HG03342 (cell line): ENCODE results near the gene PDE7B.
A peak's percentile ranks its signal among the peaks of the same experiment; 100 is the strongest.

ENCODE experiments used
- ATAC-seq: cut with Tn5 transposase; IDR thresholded peaks from one replicate; pipeline ENCODE4 v1.9.1; 2021; ENCODE audit warnings: mild to moderate bottlenecking, moderate library complexity; ENCODE audit not compliant: unreplicated experiment

PDE7B gene

DNA sequence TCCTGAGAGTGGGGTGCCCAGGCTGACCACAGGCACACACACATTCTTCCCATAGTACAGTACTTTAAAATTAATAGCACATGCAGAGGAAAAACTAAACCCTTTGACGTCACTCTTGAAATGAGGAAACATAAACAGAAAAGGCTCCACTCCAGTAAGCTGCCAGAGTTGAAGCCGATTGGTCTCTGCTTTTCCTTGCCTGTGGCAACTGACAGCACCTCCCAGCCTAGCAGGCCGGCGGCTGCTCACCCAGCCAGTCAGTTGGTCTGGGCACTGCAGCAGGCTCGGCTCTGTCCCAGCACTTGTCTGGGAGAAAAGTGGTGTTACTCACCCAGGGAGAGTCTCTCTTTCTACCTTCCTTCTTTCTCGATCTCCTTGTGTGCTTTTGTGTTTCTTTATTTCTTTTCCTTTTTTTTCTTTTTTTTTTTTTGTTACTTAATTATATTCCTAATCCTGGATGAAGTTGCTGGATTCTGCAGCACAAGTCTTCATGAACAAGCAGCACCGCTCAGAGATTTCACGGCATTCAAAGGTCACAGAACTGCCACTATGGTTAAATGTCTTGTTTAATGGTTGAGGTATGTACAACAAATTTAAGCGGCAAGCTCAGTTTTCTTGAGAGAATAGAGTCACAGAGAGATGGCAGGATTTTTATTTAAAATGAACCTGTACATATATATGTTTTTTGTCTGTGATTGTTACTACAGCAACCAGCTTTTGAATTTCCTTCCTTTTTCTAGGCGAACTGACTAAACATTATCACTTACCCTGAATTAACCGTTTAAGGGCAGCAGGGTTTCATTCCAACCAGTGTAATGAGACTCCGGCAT, at the start of gene PDE7B:
TSS of gene PDE7B (plus strand) at position 260 of the 830 bp plus-strand sequence.
- peak; percentile 91 for ATAC-seq

- no peak for ATAC-seq
Observed at GRCh38 chr6:135801755-135802465, 49.6 kb upstream of the PDE7B start.

DNA sequence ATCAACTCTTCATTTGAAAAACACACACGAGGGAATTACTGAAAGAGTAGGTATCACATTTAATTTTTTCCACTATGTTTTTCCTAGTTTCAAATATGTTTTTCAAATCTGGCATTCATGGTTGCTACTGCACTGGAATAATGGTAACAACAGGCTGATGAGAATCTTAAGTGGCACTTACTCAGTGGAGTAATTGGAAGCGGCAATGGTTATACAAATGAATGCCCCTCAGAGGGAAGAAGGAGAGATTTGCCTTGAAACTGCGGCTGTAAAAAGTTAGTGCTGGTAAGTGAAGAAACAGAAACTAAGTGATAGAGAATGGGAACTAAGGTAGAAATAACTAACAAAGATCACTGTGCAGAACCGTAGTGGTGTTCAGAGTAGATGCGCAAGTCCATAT, 41.0 kb upstream of the PDE7B start:
- no peak for ATAC-seq

- no peak for ATAC-seq
Observed at GRCh38 chr6:135811170-135811569, 40.3 kb upstream of the PDE7B start.

DNA sequence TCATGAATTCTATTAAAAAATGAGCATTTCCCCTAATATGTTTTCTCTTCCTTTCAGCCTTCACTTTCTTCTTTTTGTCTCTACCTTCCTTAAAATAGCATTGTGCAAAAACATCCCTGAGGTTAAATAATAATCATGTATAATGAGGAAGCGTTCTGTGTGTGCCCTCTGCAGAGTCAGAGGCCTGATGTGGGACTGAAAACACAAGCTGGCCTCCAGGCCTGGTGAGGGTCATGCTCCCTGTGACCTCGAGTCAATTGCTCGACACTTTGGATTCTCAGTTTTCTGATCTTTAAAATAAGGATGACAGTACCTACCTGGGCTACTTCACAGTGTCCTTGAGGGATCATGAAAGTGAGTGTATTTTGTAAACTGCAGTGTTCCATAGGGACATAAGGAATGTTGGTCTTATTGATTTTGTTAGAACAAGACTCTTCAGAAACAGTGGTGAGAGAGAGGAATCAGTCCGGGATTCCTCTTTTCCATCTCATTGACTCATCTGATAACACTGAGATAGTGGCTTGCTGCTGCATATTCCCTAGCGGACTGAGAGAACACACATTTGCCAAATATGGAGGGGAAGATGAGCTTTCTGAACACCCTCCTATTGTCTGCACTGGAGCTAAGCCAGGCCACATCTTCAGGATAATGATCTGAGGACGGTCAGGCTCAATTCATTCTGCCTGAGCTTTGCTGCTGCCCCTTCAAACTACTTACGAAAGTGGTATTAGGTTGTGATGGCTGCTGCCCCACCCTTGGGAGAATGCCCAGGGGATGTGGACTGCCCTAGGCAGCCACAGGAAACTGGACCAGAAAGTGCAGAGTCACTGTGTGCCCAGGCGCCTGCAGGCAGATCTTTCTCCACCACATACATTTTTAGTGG, 39.6 kb upstream of the PDE7B start:
- ATAC-seq: no peak

DNA sequence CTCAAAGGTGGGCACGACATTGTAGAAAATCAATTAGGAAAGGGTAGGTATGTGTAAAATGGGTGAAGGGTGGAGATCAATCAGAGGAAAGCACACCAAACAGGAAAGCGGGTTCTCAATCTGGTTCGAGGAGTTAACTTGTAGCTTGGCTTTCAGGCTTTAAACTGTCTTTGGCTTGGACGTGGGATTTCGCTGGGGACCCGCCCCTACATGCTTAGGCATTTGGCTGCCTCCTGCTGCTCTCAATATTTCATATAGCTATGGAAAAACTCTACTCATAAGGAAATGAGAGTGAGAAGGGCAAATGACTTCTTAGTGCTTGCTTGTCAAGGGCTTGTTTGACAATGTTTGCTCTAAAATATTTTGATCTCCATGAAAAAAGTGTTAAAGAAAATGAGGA, 38.1 kb upstream of the PDE7B start:
- no peak for ATAC-seq

- ATAC-seq: no peak
Observed at GRCh38 chr6:135814043-135814442, 37.5 kb upstream of the PDE7B start.

DNA sequence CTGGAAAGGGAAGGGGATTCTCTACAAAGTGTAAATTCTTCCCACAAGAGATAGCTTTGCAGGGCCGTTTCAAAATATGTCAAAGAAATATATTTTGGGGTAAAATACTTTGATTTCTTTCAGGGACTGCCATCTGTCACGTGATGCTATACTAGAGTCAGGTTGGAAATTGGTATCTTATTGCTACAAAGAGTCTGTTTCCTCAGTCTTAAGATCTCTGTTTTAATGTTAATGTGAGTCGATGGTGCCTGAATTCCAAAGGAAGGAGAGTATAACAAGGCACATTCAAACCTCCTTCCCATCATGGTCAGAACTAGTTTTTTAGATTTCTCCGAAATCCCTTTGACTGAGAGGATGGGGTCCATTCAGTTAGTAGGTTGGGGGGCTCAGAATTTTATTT, 36.3 kb upstream of the PDE7B start:
- no peak for ATAC-seq

DNA sequence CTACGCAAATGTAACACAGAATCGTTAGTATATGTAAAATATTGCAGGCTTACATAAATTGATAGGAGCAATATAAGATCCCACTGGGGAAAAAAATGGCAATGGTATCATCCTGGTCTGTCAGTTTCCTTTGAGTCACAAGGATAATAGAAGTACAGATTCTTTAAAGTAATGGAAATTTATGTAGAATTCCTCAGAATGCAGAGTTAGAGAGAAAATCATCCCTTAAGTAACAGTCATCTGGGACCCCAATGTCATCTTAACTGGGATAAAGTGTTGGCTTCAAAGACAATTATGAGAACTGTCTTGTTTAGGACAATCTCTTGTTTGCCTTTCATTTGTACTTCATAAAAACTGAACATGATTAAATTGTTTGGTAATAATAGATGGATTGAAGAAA, 34.5 kb upstream of the PDE7B start:
- ATAC-seq: no peak

GRCh38 chr6:135819665-135820064, 31.8 kb upstream of the PDE7B start:
- no peak for ATAC-seq

DNA sequence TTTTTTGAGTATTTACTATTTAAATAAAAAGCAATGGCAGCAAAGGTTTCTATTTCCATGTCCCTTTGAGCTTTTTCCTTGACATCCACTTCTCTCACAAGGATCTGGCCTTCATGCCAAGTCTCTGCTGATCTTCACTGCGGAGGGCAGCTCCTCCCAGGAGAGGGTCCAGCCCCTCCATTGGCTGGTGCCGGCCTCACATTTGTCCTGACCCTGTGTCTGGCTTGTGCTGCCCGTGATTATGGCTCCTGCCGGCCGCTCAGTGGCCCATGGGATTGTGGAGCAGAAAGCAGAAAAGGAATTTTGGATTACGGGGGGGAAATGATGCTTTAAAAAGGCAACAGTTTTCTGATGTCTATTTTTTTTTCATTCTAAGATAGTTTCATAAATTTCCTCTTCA, 31.2 kb upstream of the PDE7B start:
- no peak for ATAC-seq

DNA sequence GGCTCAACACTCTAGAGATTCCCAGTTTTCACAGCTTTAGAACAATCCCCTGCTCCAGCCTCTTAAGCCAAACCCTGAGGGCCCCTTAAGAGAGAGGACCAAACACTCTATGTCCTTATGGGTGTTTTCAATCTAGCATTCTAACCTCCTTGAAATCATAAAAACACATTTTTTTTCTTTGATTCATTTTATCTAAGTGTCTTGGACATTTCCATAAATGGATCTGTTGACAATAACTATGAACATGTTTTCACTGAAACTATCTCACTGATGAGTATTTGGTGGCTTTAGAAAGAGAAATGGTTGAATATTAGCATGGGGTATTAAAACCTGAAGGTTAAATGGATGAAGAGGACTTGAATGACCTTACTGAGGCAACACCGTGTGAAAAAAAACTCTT, 27.6 kb upstream of the PDE7B start:
- no peak for ATAC-seq

DNA sequence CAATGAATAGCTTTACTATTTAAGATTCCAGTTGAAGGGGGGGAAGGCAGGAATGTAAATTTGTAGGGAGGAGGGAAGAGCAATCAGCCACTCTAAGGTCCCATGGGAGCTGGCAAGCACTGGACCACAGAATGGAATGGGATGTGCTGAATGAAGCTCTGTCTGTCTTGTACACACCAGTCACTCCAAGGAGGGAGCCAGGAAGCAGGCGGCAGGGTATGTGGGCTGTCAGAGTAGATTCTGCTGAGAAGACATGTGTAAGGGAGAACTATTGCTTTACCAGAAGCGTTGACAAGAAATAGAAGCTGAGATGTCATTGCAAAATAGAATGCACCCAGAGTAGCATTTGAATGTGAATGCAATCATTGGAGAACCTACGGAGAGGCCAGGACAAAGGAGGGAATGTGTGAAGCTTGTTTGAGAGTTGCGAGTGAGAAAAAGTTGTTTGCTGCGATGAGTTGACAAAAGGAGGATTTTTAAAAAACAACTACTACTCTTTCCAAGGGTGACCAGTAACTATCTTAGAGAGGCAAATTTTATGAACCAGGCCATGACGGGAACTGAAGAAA, 25.2 kb upstream of the PDE7B start:
- ATAC-seq: no peak

DNA sequence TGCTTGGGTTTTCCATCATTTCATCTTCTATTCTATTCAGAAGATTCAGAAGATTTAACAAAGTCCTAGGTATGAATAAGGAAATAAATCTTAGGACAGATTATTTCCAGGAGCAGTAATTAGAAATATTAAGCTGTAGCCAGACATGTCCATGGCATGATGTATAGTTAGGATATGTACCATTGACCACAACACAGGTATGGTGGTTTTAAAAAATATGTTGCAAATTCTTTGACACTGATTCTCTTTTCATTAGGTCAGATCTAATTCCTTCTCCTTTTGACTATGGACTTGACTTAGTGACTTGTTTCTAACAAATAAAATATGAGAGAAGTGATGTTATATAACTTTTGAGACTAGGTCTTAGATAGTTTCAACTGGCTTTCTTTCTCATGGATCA, 23.5 kb upstream of the PDE7B start:
- no peak for ATAC-seq

GRCh38 chr6:135830452-135830881, 21.0 kb upstream of the PDE7B start:
- ATAC-seq: no peak

DNA sequence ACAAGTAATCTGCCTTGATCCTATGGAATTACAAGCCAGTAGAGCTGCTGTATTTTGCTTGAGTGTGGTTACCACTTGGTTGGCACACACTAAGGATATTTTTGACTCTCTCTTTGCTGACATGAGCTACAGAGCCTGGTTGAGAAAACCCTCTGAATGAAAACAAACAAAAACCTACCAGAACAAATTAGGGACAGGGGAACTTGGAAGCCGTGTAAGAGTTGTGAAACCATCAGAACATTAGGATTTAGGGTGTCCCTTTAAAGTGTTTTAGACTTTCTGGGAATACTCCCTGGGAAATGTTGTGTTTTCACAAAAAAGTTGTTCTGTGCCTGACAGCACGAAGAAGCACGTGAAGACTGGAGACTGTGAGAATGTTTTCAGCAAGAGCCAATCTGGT, 20.5 kb upstream of the PDE7B start:
- no peak for ATAC-seq

DNA sequence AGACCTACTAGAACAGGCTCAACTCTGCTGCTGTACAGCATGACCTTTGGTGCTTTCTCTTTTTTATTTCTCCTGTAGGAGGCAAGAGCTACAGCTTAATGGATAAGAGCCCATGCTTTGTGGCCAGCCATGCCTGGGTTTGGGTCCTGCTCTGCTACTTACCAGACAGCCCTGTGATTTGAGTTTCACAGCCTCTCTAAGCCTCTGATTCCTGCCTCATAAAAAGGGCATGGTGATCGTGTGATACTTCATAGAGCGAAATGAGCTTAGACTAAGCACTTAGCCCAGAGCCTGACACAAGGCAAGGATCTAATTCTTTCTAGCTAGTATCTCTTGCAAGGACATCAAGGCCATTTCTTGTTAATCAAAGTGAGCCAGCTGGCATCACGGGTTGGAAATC, 19.3 kb upstream of the PDE7B start:
- ATAC-seq: no peak

DNA sequence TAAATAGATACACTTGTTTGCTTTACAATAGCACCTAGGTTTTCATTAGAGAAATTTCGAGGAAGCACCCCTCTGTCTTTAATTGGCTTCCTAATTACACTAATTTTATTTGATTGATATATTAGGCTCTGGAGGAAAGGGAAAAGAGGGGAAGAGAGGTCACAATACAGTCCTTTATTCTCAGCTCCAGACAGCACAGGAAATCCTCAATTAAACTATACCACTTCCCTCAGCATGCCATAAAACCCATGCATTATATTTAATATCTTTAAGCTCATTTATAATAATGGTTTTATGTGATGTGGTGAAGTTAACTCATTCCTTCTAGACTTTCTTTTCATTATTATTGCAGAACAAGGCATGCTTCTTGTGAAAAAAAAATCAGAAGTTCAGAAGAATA, 17.7 kb upstream of the PDE7B start:
- ATAC-seq: no peak

DNA sequence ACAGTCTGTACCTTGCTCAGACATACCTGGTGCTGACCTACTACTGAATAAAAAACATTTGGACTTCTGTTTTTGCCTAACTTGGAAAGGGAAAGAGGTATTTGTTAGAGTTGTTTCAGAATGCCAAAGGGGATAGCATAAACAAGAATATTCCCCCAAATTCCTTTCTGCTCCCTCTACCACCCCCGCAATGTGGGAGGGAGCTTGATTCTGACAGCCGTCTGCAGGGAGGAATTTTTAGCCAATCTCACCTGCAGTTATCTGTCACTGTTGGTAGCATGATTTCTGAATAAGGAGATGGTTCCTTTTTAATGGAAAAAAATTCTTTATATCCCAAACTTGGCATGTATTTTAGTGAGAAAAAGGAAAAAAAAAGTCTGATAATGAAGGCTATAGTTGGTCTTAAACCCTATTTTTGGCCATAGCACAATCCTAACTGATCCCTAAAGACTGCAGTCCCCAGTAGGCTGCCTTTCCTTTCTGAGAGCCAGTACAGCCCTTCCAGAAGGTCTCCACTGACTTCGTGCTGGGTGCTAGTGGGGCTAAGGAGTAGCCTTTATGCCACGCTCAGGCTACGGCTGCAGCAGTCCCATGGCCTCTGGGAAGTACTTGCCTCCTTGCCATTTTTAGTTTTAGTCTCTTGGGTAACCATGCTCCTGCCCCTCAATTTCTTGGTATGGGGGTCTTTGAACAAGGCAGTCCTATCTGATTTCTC, 13.6 kb upstream of the PDE7B start:
- no peak for ATAC-seq

GRCh38 chr6:135839121-135839520, 12.4 kb upstream of the PDE7B start:
- no peak for ATAC-seq
